ENCODE data around the gene EDARADD.

GRCh38 chr1:236530286-236530685 is 136.2 kb downstream of the EDARADD start:
- TF ChIP-seq CTCF (IDR thresholded peaks at IDR 0.05; ENCODE audit: low read length) (no peak), EZH2 (IDR thresholded peaks at IDR 0.05; ENCODE audit: borderline replicate concordance, low read length) (no peak)

Data from OCI-LY1 (cell line).